Left renal pelvis (tissue), 4 donors: ENCODE data around the gene PCSK9. TPM values are rescaled to one million over a fixed set of nuclear protein-coding genes. Genes with fewer than 3 reads are reported as not detected.

Experiments used
- DNase-seq, 4 donors: peaks; one replicate each; pipeline ENCODE4 v3.0.0-alpha.2; 2013; ENCODE audit warnings: low read depth in 4 of 4, low spot score in 3 of 4
- polyA plus RNA-seq, 4 donors: library from polyadenylated mRNA; unstranded; fragments of 120-200 nt; gene quantifications; one replicate each; pipeline ENCODE4 v1.2.1, GENCODE V29; 2013; ENCODE audit not compliant: insufficient read length in 4 of 4

PCSK9 gene
- polyA plus RNA-seq, 4 donors: 1.3 to 11.8 (median 1.9) TPM

DNA sequence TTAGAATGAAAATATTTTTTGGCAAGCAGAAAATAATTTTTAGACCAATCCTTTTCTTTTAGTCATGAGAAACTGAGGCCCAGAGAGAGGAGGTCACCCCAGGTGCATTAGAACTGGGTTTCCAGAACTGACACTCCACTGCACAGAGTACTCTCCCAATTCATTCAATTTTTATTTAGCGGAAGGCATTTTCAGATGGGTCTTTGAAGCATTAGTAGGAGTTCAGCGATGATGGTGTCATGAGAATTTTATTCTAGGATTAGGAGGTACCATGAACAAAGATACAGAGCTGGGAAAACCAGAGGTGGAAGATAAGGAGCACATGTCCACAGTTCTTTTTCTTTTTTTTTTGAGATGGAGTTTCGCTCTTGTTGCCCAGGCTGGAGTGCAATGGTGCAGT is 2.3 kb downstream of the PCSK9 start:
- no peak for DNase-seq

DNA sequence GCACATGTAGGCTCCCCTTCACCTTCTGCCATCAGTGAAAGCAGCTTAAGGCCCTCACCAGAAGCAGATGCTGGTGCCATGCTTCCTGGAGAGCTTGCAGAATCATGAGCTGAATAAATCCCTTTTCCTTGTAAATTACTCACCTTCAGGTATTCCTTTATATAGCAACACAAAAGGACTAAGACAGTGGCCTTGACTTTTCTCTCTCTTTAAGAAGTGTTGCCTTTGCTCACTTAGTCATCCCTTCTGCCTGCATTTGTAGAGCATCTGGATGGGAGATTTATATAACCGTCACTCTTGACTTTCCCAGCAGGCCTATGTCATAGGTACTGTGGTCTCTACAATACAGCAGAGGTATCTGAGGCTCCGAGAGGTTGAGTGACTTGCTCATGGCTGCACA is 3.7 kb downstream of the PCSK9 start:
- no peak for DNase-seq

DNA sequence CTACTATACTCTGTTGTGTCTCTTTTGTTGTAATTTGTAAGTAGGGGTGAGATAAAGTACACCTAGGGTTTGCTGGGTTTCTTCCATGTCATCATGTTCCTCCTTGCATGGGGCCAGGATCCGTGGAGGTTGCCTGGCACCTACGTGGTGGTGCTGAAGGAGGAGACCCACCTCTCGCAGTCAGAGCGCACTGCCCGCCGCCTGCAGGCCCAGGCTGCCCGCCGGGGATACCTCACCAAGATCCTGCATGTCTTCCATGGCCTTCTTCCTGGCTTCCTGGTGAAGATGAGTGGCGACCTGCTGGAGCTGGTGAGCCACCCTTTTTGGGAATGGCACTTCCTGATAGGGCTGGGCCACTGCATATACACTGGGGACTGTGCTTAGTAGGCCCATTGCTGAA is 4.4 kb downstream of the PCSK9 start:
- DNase-seq: no peak

GRCh38 chr1:55044617-55045397 is 5.5 kb downstream of the PCSK9 start:
- no peak for DNase-seq

DNA sequence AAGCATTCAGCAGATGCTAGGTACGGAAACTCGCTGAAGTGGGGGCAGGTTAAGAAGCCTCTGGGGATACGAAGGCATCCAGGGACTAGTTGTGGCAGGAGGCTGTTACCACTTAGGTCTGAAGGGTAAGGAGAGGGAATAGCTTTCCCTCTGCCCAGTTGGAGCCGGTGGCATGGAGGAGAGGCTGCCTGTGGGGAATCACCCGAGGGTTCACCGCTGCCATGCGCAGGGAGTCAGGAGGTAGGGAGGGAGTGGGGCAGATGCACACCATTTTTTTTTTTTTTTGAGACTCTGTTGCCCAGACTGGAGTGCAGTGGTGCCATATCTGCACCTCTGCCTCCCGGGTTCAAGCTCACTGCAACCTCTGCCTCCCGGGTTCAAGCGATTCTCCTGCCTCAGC is 6.1 kb downstream of the PCSK9 start:
- DNase-seq: no peak

DNA sequence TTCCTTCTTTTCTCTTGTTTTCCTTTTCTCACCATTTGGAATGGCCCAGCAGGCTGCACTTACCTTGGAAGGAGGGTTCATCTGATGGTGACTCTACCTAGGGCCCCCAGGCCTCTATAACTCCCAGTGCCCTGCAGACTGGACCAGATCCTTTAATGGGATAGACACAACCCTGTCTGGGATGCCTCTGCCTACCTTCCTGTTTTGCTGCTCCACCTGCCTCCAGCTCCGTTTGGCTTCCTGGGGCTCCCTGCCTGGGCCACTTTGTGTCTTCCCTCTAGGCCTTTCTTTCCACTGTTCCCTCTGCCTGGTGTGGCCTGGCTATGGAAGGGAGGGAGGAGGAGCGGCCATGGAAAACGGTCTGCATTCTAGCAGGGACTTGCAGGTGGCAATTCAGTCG is 7.5 kb downstream of the PCSK9 start:
- no peak for DNase-seq

DNA sequence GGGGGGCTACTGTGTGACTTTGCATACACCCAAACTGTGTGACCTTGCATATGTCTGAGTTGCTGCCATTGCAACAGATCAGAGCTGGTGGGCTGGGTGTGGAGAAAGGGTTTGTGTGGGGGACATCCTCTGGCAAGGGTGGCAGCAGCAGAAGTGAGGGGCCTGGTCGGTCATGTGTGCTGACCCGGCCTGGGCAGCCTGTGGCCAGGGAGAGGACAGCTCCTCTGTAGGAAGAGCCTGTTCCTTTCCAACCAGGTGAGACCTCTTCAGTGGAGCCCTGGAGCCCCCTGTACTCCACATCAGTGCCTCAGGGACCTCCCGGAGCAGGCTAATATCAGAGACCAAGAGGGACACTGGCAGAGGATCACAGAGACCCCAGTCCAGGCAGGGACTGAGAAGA is 8.3 kb downstream of the PCSK9 start:
- no peak for DNase-seq

DNA sequence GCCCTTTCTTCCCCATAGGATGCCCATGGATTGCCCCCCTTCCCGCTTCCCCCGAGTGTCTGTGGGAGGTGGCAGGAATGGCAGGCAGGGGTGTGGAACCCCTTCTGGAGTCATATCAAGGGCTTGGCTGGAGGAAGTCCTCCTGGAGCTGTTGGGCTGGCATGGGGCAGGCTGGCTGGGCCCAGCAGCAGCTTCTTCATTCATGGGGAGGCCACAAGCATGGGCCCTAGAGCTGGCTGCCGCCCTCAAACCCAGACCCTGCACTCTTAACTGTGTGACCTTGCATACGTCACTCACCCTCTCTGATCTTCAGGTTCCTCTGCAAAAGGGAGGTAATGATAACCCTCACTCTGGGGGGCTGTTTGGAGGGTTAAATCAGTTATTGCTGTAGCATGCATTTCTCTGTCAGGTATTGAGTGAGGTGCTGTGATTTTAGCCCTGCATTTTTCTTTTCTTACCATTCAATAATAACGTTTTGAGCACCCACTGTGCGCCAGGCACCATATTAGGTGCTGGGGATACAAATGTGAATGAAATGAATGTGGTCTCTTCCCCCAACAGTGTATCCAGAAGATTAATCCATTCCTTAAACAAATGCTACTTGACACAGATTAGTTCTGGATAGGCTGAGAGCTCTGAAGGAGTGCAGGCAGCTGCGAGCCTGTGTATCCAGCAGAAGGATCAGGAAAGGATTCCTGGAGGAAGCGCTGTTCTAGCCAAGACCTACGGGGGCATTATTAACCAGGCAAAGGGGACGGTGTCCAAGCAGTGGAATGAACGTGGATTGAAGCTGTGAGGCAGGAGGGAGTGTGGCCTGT is 9.3 kb downstream of the PCSK9 start:
- DNase-seq: no peak

GRCh38 chr1:55049271-55049913 is 10.0 kb downstream of the PCSK9 start:
- no peak for DNase-seq

DNA sequence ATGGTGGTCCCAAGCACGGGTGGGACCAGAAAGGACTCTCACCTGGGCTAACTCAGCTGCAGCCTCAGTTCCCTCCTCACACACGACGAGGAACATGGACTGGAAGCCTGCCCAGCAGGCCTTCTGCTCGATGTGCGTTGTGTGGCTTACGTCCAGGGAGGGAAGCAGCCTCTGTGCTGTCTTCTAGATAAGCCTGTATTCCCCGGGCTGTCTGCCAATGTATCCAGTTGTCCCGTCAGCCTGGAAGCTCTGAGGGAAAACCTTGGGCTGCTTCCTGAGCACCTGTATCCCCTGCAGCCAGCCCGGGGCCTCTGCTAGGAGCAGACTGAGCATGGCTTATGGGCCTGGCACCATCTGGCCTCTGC is 10.5 kb downstream of the PCSK9 start:
- DNase-seq: no peak

- no peak for DNase-seq
Measured at GRCh38 chr1:55050283-55050682, 10.9 kb downstream of the PCSK9 start.

DNA sequence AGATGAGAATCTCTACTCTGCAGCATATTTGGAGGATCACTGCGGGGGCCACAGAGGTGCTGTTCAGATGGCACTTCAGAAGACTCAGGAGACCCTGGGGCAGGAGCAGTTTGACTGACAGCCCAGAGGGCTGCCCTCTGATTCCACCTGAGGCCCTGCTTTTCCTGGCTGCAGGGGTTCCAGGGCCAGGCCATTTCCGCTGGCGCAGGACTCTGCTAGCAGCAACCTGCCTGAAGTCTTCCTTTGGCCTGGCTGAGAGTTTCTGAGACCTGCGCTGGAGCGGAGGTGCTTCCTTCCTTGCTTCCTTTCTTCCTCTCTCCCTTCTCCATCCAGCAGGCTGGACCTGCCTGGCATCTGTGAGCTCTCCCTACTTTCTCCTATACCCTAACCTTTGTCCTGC is 11.8 kb downstream of the PCSK9 start:
- DNase-seq: no peak

GRCh38 chr1:55051621-55052020 is 12.3 kb downstream of the PCSK9 start:
- no peak for DNase-seq

GRCh38 chr1:55052221-55053142 is 13.1 kb downstream of the PCSK9 start:
- no peak for DNase-seq

DNA sequence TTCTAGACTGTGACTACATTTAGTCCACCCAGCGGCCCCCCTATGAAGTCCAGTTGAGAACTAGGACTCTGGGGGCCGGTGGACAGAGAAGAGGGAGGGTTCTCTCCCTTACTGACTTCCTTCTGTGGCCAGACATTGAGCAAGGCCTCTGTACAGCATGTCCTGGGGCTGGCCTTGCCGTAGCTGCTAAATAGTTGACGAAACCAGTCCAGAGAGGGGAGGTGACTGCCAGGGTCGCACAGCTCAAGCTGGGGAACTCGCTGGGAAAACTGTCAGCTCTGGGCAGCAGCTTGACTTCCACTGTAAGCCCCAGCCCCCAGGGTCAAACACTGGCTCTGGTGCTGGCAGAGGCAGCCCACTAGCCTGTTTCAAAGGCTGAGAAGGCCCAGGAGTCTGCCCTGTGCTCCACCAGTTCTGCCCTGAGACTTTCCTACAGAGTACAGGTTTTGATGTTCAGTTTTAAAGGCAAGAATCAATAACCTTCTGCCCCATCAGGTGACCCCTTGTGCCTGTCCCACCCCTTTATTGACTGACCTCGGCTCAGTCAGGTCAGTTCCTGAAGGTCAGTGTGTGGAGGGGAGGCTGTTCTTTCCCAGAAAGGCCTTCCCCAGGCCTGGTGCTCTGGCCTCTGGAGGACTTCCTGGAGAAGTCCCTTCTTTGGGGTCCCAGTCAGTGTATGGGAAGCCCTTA is 14.1 kb downstream of the PCSK9 start:
- DNase-seq: no peak

DNA sequence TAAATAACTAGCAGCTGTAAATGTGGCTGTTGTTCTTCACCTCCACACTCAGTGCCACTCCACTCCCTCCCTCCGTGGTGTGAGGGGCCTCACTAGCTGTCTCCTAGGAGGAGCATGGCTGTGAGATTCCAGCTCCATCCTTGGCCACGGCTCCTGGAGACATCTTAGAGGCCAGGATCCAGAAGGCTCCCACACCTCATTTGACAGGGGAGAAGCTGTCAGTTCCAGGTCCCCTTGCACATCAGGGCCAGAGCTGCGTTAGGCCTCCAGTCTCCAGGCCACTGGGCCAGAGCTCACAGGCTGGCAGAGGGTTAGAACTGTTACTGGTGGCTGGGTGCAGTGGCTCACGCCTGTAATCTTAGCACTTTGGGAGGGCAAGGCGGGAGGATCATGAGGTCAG is 15.0 kb downstream of the PCSK9 start:
- no peak for DNase-seq

DNA sequence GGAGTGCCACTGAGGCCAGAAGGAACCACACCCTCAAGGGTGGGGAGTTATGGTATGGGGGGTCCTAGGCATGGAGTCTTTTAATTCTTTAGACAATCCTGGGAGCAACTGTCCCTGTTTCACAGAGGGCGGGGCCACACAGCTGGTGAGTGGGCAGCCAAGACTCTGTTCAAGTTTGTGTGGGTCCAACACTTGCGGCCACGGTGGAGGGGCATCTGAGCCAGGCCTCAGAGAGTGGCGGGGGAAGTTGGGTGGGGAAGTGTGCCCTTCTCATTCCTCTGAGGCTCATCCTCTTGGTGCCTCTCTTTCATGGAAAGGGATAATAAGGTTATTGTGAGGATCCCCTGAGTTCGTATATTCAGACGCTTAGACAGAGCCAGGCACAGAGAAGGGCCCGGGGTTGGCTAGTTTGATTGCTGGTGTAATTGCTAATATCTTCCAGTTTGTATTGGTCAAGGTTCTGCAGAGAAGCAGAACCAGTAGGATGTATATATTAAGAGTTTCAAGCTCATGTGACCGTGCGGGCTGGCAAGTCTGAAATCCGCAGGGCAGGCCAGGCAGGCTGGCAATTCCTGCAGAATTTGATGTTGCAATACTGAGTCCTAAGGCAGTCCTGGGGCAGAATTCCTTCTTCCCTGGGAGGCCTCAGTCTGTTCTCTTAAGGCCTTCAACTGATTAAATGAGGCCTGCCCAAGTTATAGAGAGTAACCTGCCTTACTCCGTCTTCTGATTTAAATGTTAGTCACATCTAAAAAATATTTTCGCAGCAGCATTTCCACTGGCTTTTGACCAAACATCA is 15.9 kb downstream of the PCSK9 start:
- DNase-seq: no peak

GRCh38 chr1:55055951-55056631 is 16.7 kb downstream of the PCSK9 start:
- DNase-seq: no peak

DNA sequence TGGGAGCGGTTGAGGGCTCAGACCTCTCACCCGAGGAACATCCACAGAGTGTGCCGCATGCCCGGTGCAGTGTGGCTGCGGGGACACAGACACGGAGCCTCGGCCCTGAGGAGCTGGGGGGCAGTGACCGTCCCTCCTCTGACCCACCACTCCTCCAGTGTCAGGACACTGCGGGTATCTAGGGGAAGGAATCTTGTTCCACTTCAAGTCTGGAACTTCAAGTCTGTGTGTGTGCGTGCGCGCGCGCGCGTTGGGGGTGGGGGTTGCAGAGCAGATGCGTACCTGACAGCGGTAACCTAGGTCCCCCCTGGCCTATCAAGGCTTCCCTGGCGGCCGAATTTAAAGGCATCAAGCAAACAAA is 17.3 kb downstream of the PCSK9 start:
- DNase-seq: no peak
